LHCN-M2 (cell line): ENCODE results near the gene KCNIP4. TPM values are rescaled to one million over a fixed set of nuclear protein-coding genes. Genes with fewer than 3 reads are reported as not detected.

Experiments
- DNase-seq: peaks from one replicate; pipeline ENCODE4 v3.0.0-alpha.2; 2012; ENCODE audit warnings: low read depth
- total RNA-seq: library from RNA; depleted of rRNA; stranded (reverse); fragments of >200 nt; gene quantifications from 2 replicates; pipeline ENCODE4 v1.2.3, GENCODE V29; 2014

KCNIP4 gene
- total RNA-seq, 1 experiment from 2014 or later = not detected

- DNase-seq = no peak
Measured at GRCh38 chr4:21849077-21849476, 99.5 kb downstream of the KCNIP4 start.

DNA sequence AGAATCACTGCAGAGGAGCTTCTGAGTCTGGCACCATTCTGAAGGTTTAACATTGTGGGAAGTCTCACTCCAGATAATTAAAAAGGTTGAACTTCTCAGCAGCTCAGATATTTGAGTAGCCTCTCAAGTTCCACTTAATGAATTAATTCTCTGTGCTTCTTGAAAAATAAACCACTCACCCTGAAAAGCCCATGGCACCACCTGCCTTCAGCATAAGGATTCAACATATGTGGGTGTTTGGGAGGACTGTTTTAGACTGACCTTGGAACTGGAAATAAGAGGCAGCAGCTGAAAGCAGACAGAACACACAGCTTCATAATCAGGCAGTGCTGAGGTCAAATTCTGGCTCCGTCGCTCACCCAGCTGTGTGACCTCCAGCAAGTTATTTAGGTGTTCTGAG is 100.6 kb downstream of the KCNIP4 start:
- DNase-seq = no peak

DNA sequence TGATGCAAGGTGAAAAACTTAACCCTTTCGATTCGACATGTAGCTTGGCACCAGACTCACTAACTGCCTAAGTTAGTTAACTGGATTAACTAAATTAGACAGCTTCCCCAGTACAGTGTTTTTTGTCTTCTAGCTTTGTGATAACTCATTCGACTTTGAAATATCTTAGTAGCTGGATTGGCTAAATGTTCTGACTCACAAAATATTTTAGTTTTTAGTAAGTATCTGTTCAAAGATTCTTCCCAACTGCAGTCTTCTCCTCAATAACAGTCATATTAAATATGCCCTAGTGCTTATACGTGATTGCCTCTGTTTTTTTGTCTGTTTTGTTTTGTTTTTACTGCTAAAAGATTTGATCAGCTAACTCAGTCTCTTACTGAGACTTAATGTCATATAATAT is 102.9 kb downstream of the KCNIP4 start:
- DNase-seq = peak; percentile 49

GRCh38 chr4:21835712-21836111 is 112.9 kb downstream of the KCNIP4 start:
- DNase-seq = no peak

- DNase-seq = peak; percentile 37
Measured at GRCh38 chr4:21830272-21830671, 118.3 kb downstream of the KCNIP4 start.

- no peak for DNase-seq
Measured at GRCh38 chr4:21827575-21827974, 121.0 kb downstream of the KCNIP4 start.

GRCh38 chr4:21826071-21826470 is 122.5 kb downstream of the KCNIP4 start:
- no peak for DNase-seq

- peak; percentile 7 for DNase-seq
Measured at GRCh38 chr4:21819086-21819485, 129.5 kb downstream of the KCNIP4 start.

GRCh38 chr4:21815651-21816377 is 132.8 kb downstream of the KCNIP4 start:
- no peak for DNase-seq

DNA sequence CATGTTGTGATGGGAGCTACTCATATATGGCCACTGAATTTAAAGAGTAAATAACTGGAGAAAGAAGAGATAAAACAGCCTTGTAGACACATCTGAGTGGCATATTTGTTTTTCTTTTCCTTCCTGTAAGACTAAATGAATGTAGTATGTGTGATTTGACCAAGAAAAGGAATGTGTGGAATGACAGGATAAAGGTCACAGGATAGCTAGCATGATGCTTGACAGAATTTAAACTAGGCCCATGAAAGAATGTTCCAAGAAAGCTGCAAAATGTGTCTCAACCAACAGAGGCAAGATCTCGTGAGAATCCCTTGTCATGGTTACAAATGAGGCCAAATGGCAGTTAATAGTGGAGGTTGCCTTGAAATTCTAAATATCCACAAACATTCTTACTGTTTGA is 137.0 kb downstream of the KCNIP4 start:
- DNase-seq = peak; percentile 76

- peak; percentile 64 for DNase-seq
Measured at GRCh38 chr4:21806991-21807390, 141.6 kb downstream of the KCNIP4 start.

DNA sequence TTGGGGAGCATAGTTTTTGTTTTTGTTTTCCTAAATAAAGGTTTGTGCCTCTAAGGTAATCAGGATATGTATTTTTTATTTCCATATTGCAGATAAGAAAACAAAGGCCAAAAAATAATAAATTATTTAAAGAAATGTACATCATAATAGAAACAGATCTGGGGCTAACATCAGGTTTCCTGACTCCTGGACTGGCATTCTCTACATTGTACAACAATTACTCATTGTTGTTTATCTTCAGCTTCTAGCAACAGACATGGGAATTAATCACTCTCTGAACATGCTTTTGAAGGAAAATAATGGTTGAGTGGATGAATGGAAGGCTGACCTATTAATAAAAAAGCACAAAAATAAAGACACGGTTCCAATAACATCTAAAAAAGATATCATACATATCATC is 146.2 kb downstream of the KCNIP4 start:
- DNase-seq = peak; percentile 85

GRCh38 chr4:21801661-21802385 is 146.7 kb downstream of the KCNIP4 start:
- DNase-seq = peak; percentile 60

DNA sequence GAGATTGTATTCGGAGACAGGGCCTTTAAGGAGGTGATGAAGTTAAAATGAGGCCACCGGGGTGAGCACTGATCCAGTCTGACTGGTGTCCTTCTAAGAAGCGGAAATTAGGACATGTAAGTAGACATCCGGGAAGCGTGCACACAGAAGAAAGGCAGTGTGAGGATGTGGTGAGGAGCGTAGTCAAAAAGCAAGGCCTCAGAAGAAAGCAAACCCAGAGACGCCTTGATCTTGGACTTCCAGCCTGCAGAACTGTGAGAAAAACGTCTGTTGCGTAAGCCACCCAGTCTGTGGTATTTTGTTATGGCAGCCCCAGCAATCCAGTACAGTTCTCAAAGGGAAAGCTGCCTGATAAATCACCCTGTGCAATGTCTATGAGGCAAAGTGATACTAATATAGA is 153.5 kb downstream of the KCNIP4 start:
- peak; percentile 40 for DNase-seq

- no peak for DNase-seq
Measured at GRCh38 chr4:21792736-21793135, 155.8 kb downstream of the KCNIP4 start.

- peak; percentile 59 for DNase-seq
Measured at GRCh38 chr4:21790438-21791029, 158.0 kb downstream of the KCNIP4 start.

DNA sequence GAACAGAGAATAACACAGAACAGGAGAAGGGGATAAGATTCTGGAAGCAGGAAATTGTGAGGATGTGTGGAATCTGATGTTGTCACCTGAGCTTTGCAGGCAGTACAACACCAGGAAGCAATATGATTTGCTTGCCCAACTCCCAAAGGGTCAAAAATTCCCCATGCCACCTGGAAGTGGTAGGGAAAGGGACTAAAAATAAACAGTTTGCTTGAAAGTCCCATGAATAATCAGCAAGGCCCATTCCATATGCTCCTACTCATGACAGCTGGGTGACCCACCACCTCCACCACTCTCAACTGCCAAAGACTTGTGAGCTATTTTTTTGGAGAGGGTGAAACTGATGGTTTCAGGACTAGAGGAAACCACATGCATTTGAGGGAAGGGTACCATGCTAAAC is 168.4 kb downstream of the KCNIP4 start:
- DNase-seq = peak; percentile 86

DNA sequence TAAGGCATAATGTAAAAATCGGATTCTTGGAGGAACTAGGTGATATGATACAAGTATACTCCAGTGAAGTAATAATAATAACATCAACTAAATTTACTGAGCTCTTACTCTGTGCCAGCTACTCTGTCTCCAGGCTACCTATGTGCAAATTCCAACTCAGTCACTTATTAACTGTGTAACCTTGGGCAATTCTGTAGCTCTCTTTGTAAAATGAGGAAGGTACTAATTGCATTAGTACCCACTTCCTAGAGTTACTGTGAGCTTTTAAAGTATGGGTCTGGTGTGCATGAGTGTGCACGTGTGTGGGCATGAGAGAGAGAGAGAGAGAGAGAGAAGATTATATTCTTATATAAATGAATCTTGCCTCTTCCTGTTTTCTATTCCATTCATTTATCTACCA is 169.9 kb downstream of the KCNIP4 start:
- no peak for DNase-seq

- DNase-seq = no peak
Measured at GRCh38 chr4:21775703-21776102, 172.9 kb downstream of the KCNIP4 start.

DNA sequence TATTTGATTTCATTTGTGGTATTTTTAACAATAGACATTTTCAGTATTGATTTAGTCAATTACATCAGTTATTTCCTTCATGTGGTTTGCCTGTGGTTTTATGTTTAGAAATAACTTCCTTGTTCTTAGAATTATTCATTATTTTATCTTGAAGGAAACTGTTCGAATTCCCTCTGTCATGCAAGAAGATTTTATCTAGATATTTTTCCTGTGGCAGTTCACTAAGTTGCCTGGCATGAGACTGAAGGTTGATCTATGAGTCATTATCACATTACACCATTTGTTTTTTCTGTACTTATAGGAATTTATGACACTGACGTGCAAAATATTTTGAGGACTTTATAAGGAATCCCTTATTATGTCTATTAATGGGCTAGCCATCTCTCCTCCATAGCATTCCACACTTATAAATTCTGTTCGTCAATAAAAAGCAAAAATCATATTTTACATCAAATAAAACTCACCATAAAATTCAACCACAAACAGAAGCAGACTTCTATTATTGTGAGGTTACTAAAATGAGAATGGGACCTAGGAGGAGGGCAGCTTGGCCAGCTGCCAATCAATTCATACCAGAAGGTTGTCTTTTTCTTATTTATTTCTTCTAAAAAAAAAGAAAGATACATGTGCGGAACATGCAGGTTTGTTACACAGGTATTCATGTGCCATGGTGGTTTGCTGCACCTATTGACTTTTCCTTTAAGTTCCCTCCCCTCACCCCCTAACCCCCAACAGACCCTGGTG is 179.0 kb downstream of the KCNIP4 start:
- DNase-seq = peak; percentile 63

DNA sequence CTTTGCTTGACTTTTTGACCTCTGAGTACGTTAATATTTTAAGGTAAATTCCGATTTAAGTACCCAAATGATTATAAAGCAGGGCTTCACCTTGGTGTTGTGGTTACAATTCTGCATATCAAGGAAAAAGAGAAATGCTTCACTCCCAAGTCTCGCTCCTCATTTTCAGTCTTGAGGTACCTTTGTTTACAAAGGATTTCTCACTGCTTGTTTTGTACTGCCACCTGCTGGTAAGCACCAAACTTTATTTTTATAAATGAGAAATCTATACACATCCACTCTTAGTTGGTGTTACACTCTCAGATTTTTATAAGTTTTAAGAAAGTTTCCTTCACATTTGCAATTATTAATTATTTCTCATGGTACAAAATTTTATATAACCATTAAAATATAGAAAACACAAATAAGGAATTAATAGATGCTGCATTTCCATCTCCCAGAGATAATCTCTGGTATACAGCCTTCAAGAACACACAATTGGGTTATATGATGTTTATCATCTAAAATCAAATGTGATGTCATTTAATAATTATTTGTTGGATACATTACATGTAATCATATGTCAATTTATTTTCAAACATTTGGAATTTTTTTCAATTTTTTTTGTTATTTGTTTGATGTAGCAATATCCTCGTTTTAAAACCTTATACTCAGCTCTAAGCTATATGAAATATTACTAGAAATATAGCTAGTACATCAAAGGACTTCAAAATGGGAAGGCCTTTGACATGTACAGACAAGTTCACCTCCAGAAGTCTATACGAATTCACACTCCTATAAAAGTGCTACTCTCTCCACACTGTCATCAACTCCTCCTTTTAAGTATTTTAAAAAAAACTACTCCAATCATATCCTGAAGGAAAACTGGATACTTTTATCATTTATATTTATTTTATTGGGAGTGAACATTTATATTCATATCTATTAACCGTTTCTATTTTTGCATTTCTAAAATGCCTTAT is 179.9 kb downstream of the KCNIP4 start:
- DNase-seq = peak; percentile 47
